Spleen (tissue), 13 donors: ENCODE results near the gene AWAT1. TPM values are rescaled to one million over a fixed set of nuclear protein-coding genes. Genes with fewer than 3 reads are reported as not detected.

ENCODE experiments used
- DNase-seq: peaks from one replicate; pipeline ENCODE4 v3.0.0-alpha.2; 2020
- H3K27ac ChIP-seq, 8 donors: fragments of 200-600 bp; sonication (generic) in 7 of 8; 1 replicate in 4 of 8; 2 replicates in 4 of 8; pipeline versions ENCODE4 v1.5.0 to v1.8.0; 2016 to 2021; ENCODE audit warnings: inconsistent platforms in 4 of 8, mild to moderate bottlenecking in 4 of 8, moderate library complexity in 1 of 8
- H3K27me3 ChIP-seq, 7 donors: fragments of 200-600 bp; sonication (generic) in 6 of 7; replicated peaks in 1 of 7; 1 replicate in 4 of 7; 2 replicates in 3 of 7; pipeline versions ENCODE4 v1.5.0 to v1.8.0; 2016 to 2021; ENCODE audit warnings: inconsistent platforms in 3 of 7, mild to moderate bottlenecking in 1 of 7
- H3K36me3 ChIP-seq, 6 donors: fragments of 200-600 bp; sonication (generic) in 5 of 6; 1 replicate in 4 of 6; 2 replicates in 2 of 6; pipeline versions ENCODE4 v1.5.0 to v1.8.0; 2016 to 2021; ENCODE audit warnings: inconsistent platforms in 2 of 6
- H3K4me1 ChIP-seq, 6 donors: fragments of 200-600 bp; sonication (generic) in 5 of 6; 1 replicate in 3 of 6; 2 replicates in 3 of 6; pipeline versions ENCODE4 v1.5.0 to v1.8.0; 2016 to 2021; ENCODE audit warnings: inconsistent platforms in 3 of 6
- H3K4me3 ChIP-seq, 8 donors: fragments of 200-600 bp; sonication (generic) in 7 of 8; 1 replicate in 4 of 8; 2 replicates in 4 of 8; pipeline versions ENCODE4 v1.5.0 to v1.8.0; 2016 to 2021; ENCODE audit warnings: inconsistent platforms in 4 of 8, mild to moderate bottlenecking in 4 of 8, moderate library complexity in 2 of 8
- H3K9me3 ChIP-seq, 8 donors: fragments of 200-600 bp; sonication (generic) in 7 of 8; 1 replicate in 4 of 8; 2 replicates in 4 of 8; pipeline versions ENCODE4 v1.5.0 to v1.8.0; 2016 to 2021; ENCODE audit warnings: inconsistent platforms in 4 of 8
- POLR2A ChIP-seq, 3 donors: fragments of 450-650 bp; IDR thresholded peaks; one replicate each; pipeline ENCODE4 v1.5.1; 2017; ENCODE audit warnings: antibody characterized with exemption in 3 of 3, mild to moderate bottlenecking in 1 of 3
- POLR2AphosphoS5 ChIP-seq, 3 donors: sonication (generic); formaldehyde crosslinking; IDR thresholded peaks; one replicate each; pipeline ENCODE4 v1.5.1; 2017; ENCODE audit warnings: antibody characterized with exemption in 3 of 3
- WGBS, 5 donors: extraction: QIAGEN DNeasy Blood & Tissue Kit in 3 of 5; methylation state at CpG; one replicate each; pipeline versions ENCODE4 v1.1.5 to v1.1.7; 2013 to 2018; 5-methylcytosine and 5-hydroxymethylcytosine counted together
- intact Hi-C: fragments of 100-400 bp; cut with DNase I; formaldehyde crosslinking; loops from one replicate; pipeline ENCODE4 v1.15.0; 2023; ENCODE audit warnings: low total_unique reads
- long read RNA-seq, 2 donors: transcript quantifications; one replicate each; lab custom pipeline, GENCODE V29; 2026
- polyA plus RNA-seq, 3 donors: library from polyadenylated mRNA; stranded (reverse); fragments of 200-250 nt; gene quantifications; one replicate each; pipeline ENCODE4 v1.2.1, GENCODE V29; 2013
- total RNA-seq, 7 donors: library from RNA; depleted of rRNA in 3 of 7; stranded (reverse); fragments of >200 nt in 3 of 7; fragmentation: NEBNext Ultra II Directional in 4 of 7; extraction: Animal tissue kit (Norgen Biotek cat#: 25700) in 4 of 7; gene quantifications; one replicate each; pipeline versions ENCODE4 v1.1.0 to v1.2.1, GENCODE V29; 2016 to 2021
- TF ChIP-seq, protein P1 (sequence below), 11 experiments: fragments of 200-600 bp in 7 of 11; fragments of 450-650 bp in 4 of 11; sonication (generic) in 4 of 11; IDR thresholded peaks in 8 of 11; conservative IDR thresholded peaks in 3 of 11; 1 replicate in 7 of 11; 2 replicates in 4 of 11; pipeline versions ENCODE4 v1.4.0 to v1.8.0; 2016 to 2021; ENCODE audit warnings: antibody characterized with exemption in 11 of 11, inconsistent platforms in 4 of 11, mild to moderate bottlenecking in 1 of 11
- donor health status: healthy with polysubstance abuse.
- donor health status: DM: no; HTN: no; CAD: no; lungs with moderate emphysema.
- donor health status: DM: no; HTN: no; CAD: no.
- donor health status: Bipolar disorder and iron deficiency.
- donor health status: healthy.
- donor health status: DM: no; HTN: no; CAD: no.
- donor health status: DM: yes; HTN: yes; CAD: no.

The AWAT1 gene
- total RNA-seq: not detected
- not detected for polyA plus RNA-seq
- long read RNA-seq, donor 1: 0 reads
- long read RNA-seq, donor 2: 0 reads

DNA sequence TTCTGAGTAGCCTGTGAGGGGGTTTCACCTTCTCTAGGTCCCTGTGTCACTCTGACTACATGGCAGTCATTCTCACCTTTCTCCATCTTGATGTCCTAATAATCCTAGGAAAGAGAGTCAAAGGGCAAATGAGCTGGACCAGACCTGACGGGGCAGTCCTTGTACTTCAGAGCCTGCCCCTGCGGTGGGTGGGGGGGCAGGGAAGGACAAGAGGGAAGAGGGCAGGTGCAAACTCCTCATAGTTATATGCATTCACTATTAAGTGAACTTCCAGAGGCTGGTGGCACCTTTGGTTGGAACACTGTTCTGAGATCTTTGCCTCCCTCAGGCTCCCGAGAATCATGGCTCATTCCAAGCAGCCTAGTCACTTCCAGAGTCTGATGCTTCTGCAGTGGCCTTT lies at the start of gene AWAT1:
AWAT1 (plus strand) TSS at position 301 of the 400 bp plus-strand sequence; CDS start at position 342, 41 bp downstream.
- WGBS, 5 donors: 63 to 89% (median 70%) methylated on average over 2 to 3 of the region's 3 CpGs
- no peaks in the 10 kb centered on the region for H3K4me1 ChIP-seq
- DNase-seq: no peak
- no peaks in the 10 kb centered on the region for H3K9me3 ChIP-seq
- no peaks in the 10 kb centered on the region for H3K27me3 ChIP-seq
- TF ChIP-seq POLR2AphosphoS5 (IDR thresholded peaks at IDR 0.05) (no peak), POLR2A (IDR thresholded peaks at IDR 0.05) (no peak)
- TF ChIP-seq, protein P1, sequence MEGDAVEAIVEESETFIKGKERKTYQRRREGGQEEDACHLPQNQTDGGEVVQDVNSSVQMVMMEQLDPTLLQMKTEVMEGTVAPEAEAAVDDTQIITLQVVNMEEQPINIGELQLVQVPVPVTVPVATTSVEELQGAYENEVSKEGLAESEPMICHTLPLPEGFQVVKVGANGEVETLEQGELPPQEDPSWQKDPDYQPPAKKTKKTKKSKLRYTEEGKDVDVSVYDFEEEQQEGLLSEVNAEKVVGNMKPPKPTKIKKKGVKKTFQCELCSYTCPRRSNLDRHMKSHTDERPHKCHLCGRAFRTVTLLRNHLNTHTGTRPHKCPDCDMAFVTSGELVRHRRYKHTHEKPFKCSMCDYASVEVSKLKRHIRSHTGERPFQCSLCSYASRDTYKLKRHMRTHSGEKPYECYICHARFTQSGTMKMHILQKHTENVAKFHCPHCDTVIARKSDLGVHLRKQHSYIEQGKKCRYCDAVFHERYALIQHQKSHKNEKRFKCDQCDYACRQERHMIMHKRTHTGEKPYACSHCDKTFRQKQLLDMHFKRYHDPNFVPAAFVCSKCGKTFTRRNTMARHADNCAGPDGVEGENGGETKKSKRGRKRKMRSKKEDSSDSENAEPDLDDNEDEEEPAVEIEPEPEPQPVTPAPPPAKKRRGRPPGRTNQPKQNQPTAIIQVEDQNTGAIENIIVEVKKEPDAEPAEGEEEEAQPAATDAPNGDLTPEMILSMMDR (IDR thresholded peaks at IDR 0.05 in 8 of 11, conservative IDR thresholded peaks at IDR 0.05 in 3 of 11): no peak
- no peak within 1 kb of the TSS for H3K27ac ChIP-seq
- intact Hi-C loops: no loop called here
- H3K36me3 ChIP-seq: no peaks in the 10 kb centered on the region
- no peak within 1 kb of the TSS for H3K4me3 ChIP-seq

DNA sequence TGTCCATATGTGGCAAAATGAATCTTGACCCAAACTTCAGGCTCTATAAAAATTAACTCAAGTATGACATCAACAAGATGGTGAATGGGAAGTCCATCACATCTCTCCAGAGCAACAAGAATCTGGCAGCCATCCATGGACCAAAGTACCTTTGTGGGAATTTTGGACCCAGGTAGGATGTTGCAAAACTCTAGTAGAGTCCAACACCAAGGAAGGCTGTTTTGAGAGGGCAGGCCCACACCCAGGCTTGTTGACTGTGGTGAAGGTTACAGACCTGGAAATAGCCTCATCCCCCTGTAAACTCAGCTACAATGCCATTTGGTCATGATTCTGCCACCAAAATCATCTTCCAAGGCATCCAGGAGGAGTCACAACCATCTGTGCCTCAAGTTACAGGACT lies 44.2 kb upstream of the AWAT1 start:
- DNase-seq: no peak
- Histone ChIP-seq H3K27me3 (peaks cover 0 to 7% (median 0%) of the 10 kb centered on the region in 7 donors), H3K9me3 (peaks cover 0 to 22% (median 5%) of the 10 kb centered on the region in 8 donors), H3K27ac (no peak overlapping the region), H3K4me1 (no peaks in the 10 kb centered on the region), H3K36me3 (no peaks in the 10 kb centered on the region), H3K4me3 (no peak overlapping the region)
- intact Hi-C loops: no loop called here
- TF ChIP-seq POLR2A (IDR thresholded peaks at IDR 0.05) (no peak), POLR2AphosphoS5 (IDR thresholded peaks at IDR 0.05) (no peak)
- TF ChIP-seq, protein P1 (IDR thresholded peaks at IDR 0.05 in 8 of 11, conservative IDR thresholded peaks at IDR 0.05 in 3 of 11): no peak

DNA sequence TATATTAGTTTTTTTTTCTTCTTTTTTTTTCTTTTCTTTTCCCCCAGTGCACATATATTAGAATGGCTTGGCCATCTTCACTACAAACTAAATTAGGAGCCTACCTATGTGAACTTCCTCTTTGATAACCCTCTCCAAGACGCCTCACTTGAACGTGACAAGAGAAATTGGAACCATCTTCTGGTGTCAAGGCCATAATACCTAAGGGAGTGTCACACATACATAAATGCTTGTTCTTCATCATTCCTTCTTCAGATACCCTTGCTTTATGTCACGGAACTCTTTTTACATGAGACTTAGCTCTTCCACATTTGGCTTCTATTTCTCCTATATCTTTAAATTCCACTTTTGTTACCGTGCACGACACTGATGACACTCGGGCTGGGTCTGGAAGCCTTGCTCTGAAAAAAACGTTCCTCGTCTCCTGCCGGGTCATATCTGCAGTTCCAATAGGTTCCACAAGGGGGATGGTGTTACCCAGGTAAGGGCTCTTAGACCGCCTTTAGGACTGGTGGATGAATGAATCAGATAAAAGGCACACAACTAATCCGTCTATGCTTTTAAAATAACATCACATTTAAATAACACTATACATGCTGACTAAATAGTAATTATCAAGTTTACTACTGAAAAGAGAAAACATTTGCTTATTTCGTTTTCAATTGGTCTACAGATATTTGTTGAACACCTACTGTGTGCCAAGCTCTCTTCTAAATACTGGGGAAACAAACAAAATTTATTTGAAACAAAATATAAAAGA lies 37.3 kb upstream of the AWAT1 start:
- Histone ChIP-seq H3K4me3 (no peak overlapping the region), H3K4me1 (no peaks in the 10 kb centered on the region), H3K36me3 (no peaks in the 10 kb centered on the region), H3K27me3 (peaks cover 0 to 14% (median 0%) of the 10 kb centered on the region in 7 donors), H3K27ac (no peak overlapping the region), H3K9me3 (peaks cover 0 to 2% (median 0%) of the 10 kb centered on the region in 8 donors)
- intact Hi-C loops: loop anchor here (5.0 kb wide), 1 partner anchor 235 kb away; no protein-coding TSS in a partner anchor
- WGBS, 5 donors: 11 to 21% (median 14%) methylated on average over 12 of the region's 12 CpGs
- DNase-seq: no peak
- TF ChIP-seq, protein P1 (IDR thresholded peaks at IDR 0.05 in 8 of 11, conservative IDR thresholded peaks at IDR 0.05 in 3 of 11): peak; percentile 36 to 76 (median 61)
- no peak for TF ChIP-seq POLR2A (IDR thresholded peaks at IDR 0.05)

DNA sequence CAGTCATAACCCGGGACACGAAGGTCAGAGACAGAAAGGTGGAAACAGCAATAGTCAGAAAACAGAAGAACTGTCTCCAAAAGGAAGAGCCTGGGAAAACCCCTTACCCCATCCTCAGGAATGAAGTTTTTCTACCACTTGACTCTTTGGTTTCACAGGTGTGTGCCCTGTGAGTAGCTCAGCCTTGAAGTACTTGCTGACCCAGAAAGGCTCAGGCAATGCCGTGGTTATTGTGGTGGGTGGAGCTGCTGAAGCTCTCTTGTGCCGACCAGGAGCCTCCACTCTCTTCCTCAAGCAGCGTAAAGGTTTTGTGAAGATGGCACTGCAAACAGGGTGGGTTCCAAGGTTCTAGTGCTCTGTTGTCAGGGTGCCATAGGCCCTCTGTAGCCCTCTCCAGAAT lies 32.7 kb upstream of the AWAT1 start:
- TF ChIP-seq POLR2A (IDR thresholded peaks at IDR 0.05): no peak
- TF ChIP-seq, protein P1 (IDR thresholded peaks at IDR 0.05 in 8 of 11, conservative IDR thresholded peaks at IDR 0.05 in 3 of 11): no peak
- TF ChIP-seq POLR2AphosphoS5 (IDR thresholded peaks at IDR 0.05): no peak
- H3K27ac ChIP-seq: no peak overlapping the region
- intact Hi-C loops: no loop called here
- peaks cover 0 to 14% (median 0%) of the 10 kb centered on the region in 7 donors for H3K27me3 ChIP-seq
- H3K4me3 ChIP-seq: no peak overlapping the region
- H3K36me3 ChIP-seq: no peaks in the 10 kb centered on the region
- H3K9me3 ChIP-seq: no peaks in the 10 kb centered on the region
- H3K4me1 ChIP-seq: no peaks in the 10 kb centered on the region
- DNase-seq: no peak
- 77 to 86% (median 82%) methylated on average over 3 to 5 of the region's 5 CpGs for whole genome bisulfite sequencing, 5 donors
